IMR-90 (cell line): ENCODE results near the gene EIF2S1. TPM values are rescaled to one million over a fixed set of nuclear protein-coding genes. Genes with fewer than 3 reads are reported as not detected.

ENCODE experiments used
- ATAC-seq: fragments of 200-7000 bp; cut with Tn5 transposase; 2 replicates; pipeline ENCODE4 v1.9.1; 2020; ENCODE audit warnings: low read depth, mild to moderate bottlenecking, moderate library complexity
- BruUV-seq: library from RNA; stranded (reverse); fragments of 400-500 nt; replicated peaks from 2 replicates; lab custom pipeline; 2021; lab: Mats Ljungman, UMichigan
- CTCF ChIA-PET: fragments of 300-600 bp; formaldehyde crosslinking; extraction: SDS; loops from one replicate; lab custom pipeline; 2021; ENCODE audit warnings: antibody characterized with exemption; lab: Yijun Ruan, JAX
- POLR2A ChIA-PET: fragments of 300-600 bp; sonication (Branson Sonifier 250); formaldehyde crosslinking; loops from one replicate; lab custom pipeline; 2022; ENCODE audit warnings: antibody characterized with exemption; ENCODE audit not compliant: unreplicated experiment; lab: Charles Lee
- DNase-seq: peaks from one replicate; pipeline ENCODE4 v3.0.0; 2013
- H2AFZ ChIP-seq: replicated peaks from 2 replicates; pipeline ENCODE3; 2013; ENCODE audit warnings: low read length, mild to moderate bottlenecking; ENCODE audit not compliant: poor library complexity
- H2AK5ac ChIP-seq: 2 replicates; pipeline ENCODE4 v1.6.1; 2013; ENCODE audit warnings: low read depth, low read length, inconsistent platforms
- H2AK9ac ChIP-seq: replicated peaks from 2 replicates; pipeline ENCODE3; 2013; ENCODE audit warnings: mild to moderate bottlenecking, low read depth, low read length, moderate library complexity; ENCODE audit not compliant: poor library complexity
- H2BK120ac ChIP-seq: 2 replicates; pipeline ENCODE4 v1.6.1; 2013; ENCODE audit warnings: low read depth, low read length, inconsistent platforms
- H2BK15ac ChIP-seq: 3 replicates; pipeline ENCODE4 v1.6.1; 2013; ENCODE audit warnings: low read depth, low read length, inconsistent platforms
- H2BK20ac ChIP-seq: 2 replicates; pipeline ENCODE4 v1.6.1; 2013; ENCODE audit warnings: low read depth, mild to moderate bottlenecking, inconsistent platforms, low read length, moderate library complexity
- H2BK5ac ChIP-seq: 2 replicates; pipeline ENCODE4 v1.6.1; 2013; ENCODE audit warnings: mild to moderate bottlenecking, low read depth, low read length, inconsistent platforms; ENCODE audit not compliant: poor library complexity, severe bottlenecking
- H3K14ac ChIP-seq: replicated peaks from 2 replicates; pipeline ENCODE4 v1.6.1; 2013; ENCODE audit warnings: low read depth, low read length, inconsistent platforms
- H3K18ac ChIP-seq: 2 replicates; pipeline ENCODE4 v1.6.1; 2013; ENCODE audit warnings: low read depth, low read length, control low read depth
- H3K23ac ChIP-seq: 2 replicates; pipeline ENCODE4 v1.6.1; 2013; ENCODE audit warnings: low read depth, low read length, inconsistent platforms
- H3K27ac ChIP-seq: 2 replicates; pipeline ENCODE4 v1.5.1; 2013; ENCODE audit warnings: mild to moderate bottlenecking, control low read depth, low read length; ENCODE audit not compliant: insufficient read depth
- H3K27me3 ChIP-seq: 2 replicates; pipeline ENCODE4 v1.6.1; 2013; ENCODE audit warnings: low read length; ENCODE audit not compliant: control insufficient read depth, insufficient read depth
- H3K36me3 ChIP-seq: 2 replicates; pipeline ENCODE4 v1.6.1; 2013; ENCODE audit warnings: low read length, mixed read lengths; ENCODE audit not compliant: control insufficient read depth, insufficient read depth
- H3K4ac ChIP-seq: 2 replicates; pipeline ENCODE4 v1.6.1; 2013; ENCODE audit warnings: low read depth, low read length, inconsistent platforms
- H3K4me1 ChIP-seq: 2 replicates; pipeline ENCODE4 v1.6.1; 2013; ENCODE audit warnings: low read length, mixed read lengths; ENCODE audit not compliant: control insufficient read depth, insufficient read depth
- H3K4me2 ChIP-seq: 2 replicates; pipeline ENCODE4 v1.6.1; 2013; ENCODE audit warnings: low read depth, mild to moderate bottlenecking, control low read depth, low read length, moderate library complexity
- H3K4me3 ChIP-seq: 2 replicates; pipeline ENCODE4 v1.5.1; 2013; ENCODE audit warnings: low read depth, mild to moderate bottlenecking, control low read depth, low read length, moderate library complexity; ENCODE audit not compliant: insufficient read depth
- H3K56ac ChIP-seq: 2 replicates; pipeline ENCODE4 v1.6.1; 2013; ENCODE audit warnings: low read length, inconsistent platforms; ENCODE audit not compliant: insufficient read depth; ENCODE audit errors: extremely low read depth
- H3K79me1 ChIP-seq, 2 experiments: 2 replicates each; pipeline ENCODE4 v1.6.1; 2013; ENCODE audit warnings: low read length in 2 of 2, inconsistent platforms in 1 of 2, low read depth in 1 of 2
- H3K9ac ChIP-seq: 2 replicates; pipeline ENCODE4 v1.6.1; 2013; ENCODE audit warnings: low read depth, low read length, control low read depth
- H3K9me1 ChIP-seq: 2 replicates; pipeline ENCODE4 v1.6.1; 2013; ENCODE audit warnings: low read length, inconsistent platforms; ENCODE audit not compliant: insufficient read depth
- H3K9me3 ChIP-seq: 2 replicates; pipeline ENCODE4 v1.6.1; 2013; ENCODE audit warnings: low read length; ENCODE audit not compliant: control insufficient read depth, insufficient read depth
- H4K20me1 ChIP-seq: 2 replicates; pipeline ENCODE4 v1.6.1; 2013; ENCODE audit warnings: low read length, inconsistent platforms; ENCODE audit not compliant: insufficient read depth
- H4K5ac ChIP-seq: 2 replicates; pipeline ENCODE4 v1.6.1; 2013; ENCODE audit warnings: mild to moderate bottlenecking, low read depth, low read length, control low read depth
- H4K8ac ChIP-seq, 2 experiments: 2 replicates each; pipeline ENCODE4 v1.6.1; 2013; ENCODE audit warnings: low read depth in 2 of 2, low read length in 2 of 2, control low read depth in 1 of 2, inconsistent platforms in 1 of 2
- H4K91ac ChIP-seq: 2 replicates; pipeline ENCODE4 v1.6.1; 2013; ENCODE audit warnings: low read depth, low read length, inconsistent platforms; ENCODE audit not compliant: insufficient read depth
- BHLHE40 ChIP-seq: fragments of 150-350 bp; IDR thresholded peaks from 2 replicates; pipeline ENCODE4 v1.6.1; 2016; ENCODE audit warnings: mild to moderate bottlenecking, low read depth, low read length
- CEBPB ChIP-seq: IDR thresholded peaks from 2 replicates; pipeline ENCODE4 v1.6.1; 2012; ENCODE audit warnings: low read depth, low read length, improper control_type of control experiment
- CHD1 ChIP-seq: IDR thresholded peaks from 2 replicates; pipeline ENCODE4 v1.6.1; 2012; ENCODE audit warnings: low read depth, low read length, improper control_type of control experiment
- FOS ChIP-seq: fragments of 150-350 bp; IDR thresholded peaks from 2 replicates; pipeline ENCODE4 v1.6.1; 2016; ENCODE audit warnings: low read depth, low read length
- MAFK ChIP-seq: IDR thresholded peaks from 2 replicates; pipeline ENCODE4 v1.6.1; 2012; ENCODE audit warnings: low read depth, low read length, improper control_type of control experiment
- MAZ ChIP-seq: IDR thresholded peaks from 2 replicates; pipeline ENCODE4 v1.6.1; 2012; ENCODE audit warnings: low read depth, mild to moderate bottlenecking, low read length, improper control_type of control experiment, moderate library complexity, borderline replicate concordance
- MXI1 ChIP-seq: IDR thresholded peaks from 2 replicates; pipeline ENCODE4 v1.6.1; 2012; ENCODE audit warnings: low read depth, mild to moderate bottlenecking, low read length, moderate library complexity, borderline replicate concordance
- NFE2L2 ChIP-seq: fragments of 150-350 bp; IDR thresholded peaks from 2 replicates; pipeline ENCODE4 v1.6.1; 2016; ENCODE audit warnings: low read depth, mild to moderate bottlenecking, low read length
- POLR2A ChIP-seq: IDR thresholded peaks from 2 replicates; pipeline ENCODE4 v1.6.1; 2012; ENCODE audit warnings: mild to moderate bottlenecking, low read depth, low read length
- RAD21 ChIP-seq: IDR thresholded peaks from 2 replicates; pipeline ENCODE4 v1.6.1; 2012; ENCODE audit warnings: low read length, improper control_type of control experiment
- RCOR1 ChIP-seq: IDR thresholded peaks from 2 replicates; pipeline ENCODE4 v1.6.1; 2012; ENCODE audit warnings: mild to moderate bottlenecking, low read length, improper control_type of control experiment; ENCODE audit not compliant: insufficient replicate concordance
- RFX5 ChIP-seq: IDR thresholded peaks from 2 replicates; pipeline ENCODE4 v1.8.0; 2012; ENCODE audit warnings: low read depth, mild to moderate bottlenecking, low read length, moderate library complexity
- SMC3 ChIP-seq: fragments of 150-350 bp; IDR thresholded peaks from 2 replicates; pipeline ENCODE4 v1.6.1; 2016; ENCODE audit warnings: low read depth, mild to moderate bottlenecking, antibody characterized with exemption, low read length, moderate library complexity
- WGBS, 2 experiments: methylation state at CpG; one replicate each; pipeline versions ENCODE4 v1.1.5 to v1.1.7; 2013; ENCODE audit warnings: missing lambda C conversion rate in 2 of 2; ENCODE audit not compliant: insufficient read length in 1 of 2; ENCODE audit errors: extremely low coverage in 2 of 2; 5-methylcytosine and 5-hydroxymethylcytosine counted together
- dilution Hi-C: fragments of 300-500 bp; cut with HindIII; formaldehyde crosslinking; loops from one replicate; pipeline ENCODE4 v1.14.3; 2018; ENCODE audit warnings: low sequenced_read_pairs; ENCODE audit not compliant: unreplicated experiment
- in situ Hi-C: fragments of 300-500 bp; cut with MboI; formaldehyde crosslinking; loops from 3 replicates; pipeline ENCODE4 v1.14.3; 2019; ENCODE audit warnings: low sequenced_read_pairs, inconsistent platforms, mixed read lengths
- intact Hi-C: fragments of 100-400 bp; cut with micrococcal nuclease; formaldehyde crosslinking; loops from 2 replicates; pipeline ENCODE4 v1.10.0; 2022
- polyA plus RNA-seq, 3 experiments: library from polyadenylated mRNA; depleted of rRNA; stranded (reverse); fragments of >200 nt; gene quantifications; 2 replicates each; pipeline ENCODE4 v1.2.3, GENCODE V29; 2012; ENCODE audit warnings: low replicate concordance in 1 of 3
- total RNA-seq: library from RNA; depleted of rRNA; stranded (reverse); fragments of >200 nt; gene quantifications from 2 replicates; pipeline ENCODE4 v1.2.3, GENCODE V29; 2012
- TF ChIP-seq, protein P1 (sequence below): fragments of 150-350 bp; IDR thresholded peaks from 2 replicates; pipeline ENCODE4 v1.6.1; 2016; ENCODE audit warnings: low read depth, mild to moderate bottlenecking, low read length, moderate library complexity, borderline replicate concordance
- TF ChIP-seq, protein P2 (sequence below): fragments of 150-350 bp; IDR thresholded peaks from 2 replicates; pipeline ENCODE4 v1.6.1; 2017; ENCODE audit warnings: mild to moderate bottlenecking, antibody characterized with exemption, low read length, low read depth

Gene EIF2S1
- total and polyA plus RNA-seq, 2 of the 4 experiments (the other 2 are of a cell fraction): 57.9 to 125 TPM

DNA sequence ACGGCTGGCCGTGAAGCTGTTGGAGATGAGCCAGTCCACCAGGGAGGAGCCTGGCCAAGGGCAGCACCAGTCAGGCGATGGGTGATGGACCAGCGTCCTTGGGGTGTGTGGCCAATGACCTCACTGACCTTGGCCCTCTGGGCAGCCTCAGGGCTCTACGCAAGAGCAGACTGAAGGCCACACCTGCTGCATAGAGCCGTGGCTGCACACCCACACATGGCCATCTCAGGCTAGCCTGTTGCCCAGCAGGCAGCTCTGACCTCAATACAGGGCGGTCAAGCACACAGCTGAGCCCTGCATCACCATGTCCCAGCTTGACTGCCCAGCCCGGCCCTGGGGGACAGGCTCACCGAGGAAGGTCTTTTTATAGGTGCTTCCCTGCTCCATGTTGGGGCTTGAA, 32.7 kb downstream of the EIF2S1 start (continued):
- TF ChIP-seq MAFK: no peak

DNA sequence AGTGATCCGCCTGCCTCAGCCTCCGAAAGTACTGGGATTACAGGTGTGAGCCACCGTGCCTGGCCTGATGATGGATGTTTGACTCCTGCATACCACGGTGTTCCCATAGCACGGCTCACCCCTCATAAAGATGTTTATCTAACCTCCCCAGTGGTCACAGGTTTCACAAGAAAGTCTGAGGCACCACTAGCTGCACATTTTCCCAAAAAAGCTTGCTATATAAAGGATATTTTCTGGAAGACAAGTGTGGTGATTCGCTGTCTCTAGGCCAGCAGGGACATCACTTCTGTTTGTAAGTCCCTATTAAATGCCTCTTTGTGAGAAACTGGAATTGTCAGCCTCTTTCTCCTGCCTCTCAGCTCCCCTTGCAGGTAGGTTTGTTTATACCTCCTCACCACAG, 33.6 kb downstream of the EIF2S1 start:
- no peak overlapping the region for H3K23ac ChIP-seq
- 80% methylated on average over 1 of the region's 6 CpGs; no CpG with 5 or more reads in 1 of the 2 experiments for WGBS, 2 experiments
- no peak overlapping the region for H3K56ac ChIP-seq
- H2AFZ ChIP-seq: no peak overlapping the region
- in situ Hi-C loops (no loop called here), intact Hi-C loops (no loop called here), dilution Hi-C loops (no loop called here)
- no peak overlapping the region for H2BK120ac ChIP-seq
- no TSS peak for BruUV-seq
- no peak overlapping the region for H2BK5ac ChIP-seq
- H3K18ac ChIP-seq: no peak overlapping the region
- H3K9ac ChIP-seq: no peak overlapping the region
- H4K5ac ChIP-seq: no peak overlapping the region
- no peak overlapping the region for H2BK20ac ChIP-seq
- no peaks in the 10 kb centered on the region for H4K20me1 ChIP-seq
- no peak overlapping the region for H4K91ac ChIP-seq
- ATAC-seq (no peak), DNase-seq (no peak)
- H4K8ac ChIP-seq: no peak overlapping the region
- no peaks in the 10 kb centered on the region for H3K9me3 ChIP-seq
- H3K27ac ChIP-seq: no peak overlapping the region
- ChIA-PET CTCF (interaction anchor here (0.6 kb wide), 1 partner anchor 37 kb away, joined by 3 read pairs; no protein-coding TSS in a partner anchor), POLR2A (no interaction called here)
- no peak overlapping the region for H3K14ac ChIP-seq
- no peak overlapping the region for H3K4ac ChIP-seq
- no peak overlapping the region for H2BK15ac ChIP-seq
- no peaks in the 10 kb centered on the region for H3K4me1 ChIP-seq
- H2AK5ac ChIP-seq: no peak overlapping the region
- H2AK9ac ChIP-seq: no peak overlapping the region
- H3K9me1 ChIP-seq: peaks cover 3% of the 10 kb centered on the region; the same call in 1 of the 2 replicates
- H3K4me3 ChIP-seq: no peak overlapping the region
- H3K79me1 ChIP-seq: no peaks in the 10 kb centered on the region
- H3K4me2 ChIP-seq: no peak overlapping the region
- no peaks in the 10 kb centered on the region for H3K36me3 ChIP-seq
- H3K27me3 ChIP-seq: no peaks in the 10 kb centered on the region
- TF ChIP-seq NFE2L2 (no peak), MAFK (no peak), CHD1 (no peak), RAD21 (no peak), RCOR1 (no peak), RFX5 (no peak), BHLHE40 (no peak), SMC3 (no peak), MXI1 (no peak), FOS (no peak), POLR2A (no peak), CEBPB (no peak), MAZ (no peak)
- TF ChIP-seq, protein P1, sequence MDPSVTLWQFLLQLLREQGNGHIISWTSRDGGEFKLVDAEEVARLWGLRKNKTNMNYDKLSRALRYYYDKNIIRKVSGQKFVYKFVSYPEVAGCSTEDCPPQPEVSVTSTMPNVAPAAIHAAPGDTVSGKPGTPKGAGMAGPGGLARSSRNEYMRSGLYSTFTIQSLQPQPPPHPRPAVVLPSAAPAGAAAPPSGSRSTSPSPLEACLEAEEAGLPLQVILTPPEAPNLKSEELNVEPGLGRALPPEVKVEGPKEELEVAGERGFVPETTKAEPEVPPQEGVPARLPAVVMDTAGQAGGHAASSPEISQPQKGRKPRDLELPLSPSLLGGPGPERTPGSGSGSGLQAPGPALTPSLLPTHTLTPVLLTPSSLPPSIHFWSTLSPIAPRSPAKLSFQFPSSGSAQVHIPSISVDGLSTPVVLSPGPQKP: no peak
- TF ChIP-seq, protein P2, sequence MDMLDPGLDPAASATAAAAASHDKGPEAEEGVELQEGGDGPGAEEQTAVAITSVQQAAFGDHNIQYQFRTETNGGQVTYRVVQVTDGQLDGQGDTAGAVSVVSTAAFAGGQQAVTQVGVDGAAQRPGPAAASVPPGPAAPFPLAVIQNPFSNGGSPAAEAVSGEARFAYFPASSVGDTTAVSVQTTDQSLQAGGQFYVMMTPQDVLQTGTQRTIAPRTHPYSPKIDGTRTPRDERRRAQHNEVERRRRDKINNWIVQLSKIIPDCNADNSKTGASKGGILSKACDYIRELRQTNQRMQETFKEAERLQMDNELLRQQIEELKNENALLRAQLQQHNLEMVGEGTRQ: no peak
